Stimulated activated CD8-positive, alpha-beta memory T cell treated with anti-CD3 and anti-CD28 coated beads, Interleukin-15, amount 100 ng/mL, for 24 hours (primary cell): ENCODE measurements around the gene KRT24.

ENCODE experiments used
- DNase-seq: peaks from one replicate; pipeline ENCODE4 v3.0.0-alpha.2; 2020; ENCODE audit warnings: low read depth

The KRT24 gene

GRCh38 chr17:40694584-40694983 lies 9.0 kb downstream of the KRT24 start:
- no peak for DNase-seq

GRCh38 chr17:40687106-40687505 lies 16.4 kb downstream of the KRT24 start:
- no peak for DNase-seq

DNA sequence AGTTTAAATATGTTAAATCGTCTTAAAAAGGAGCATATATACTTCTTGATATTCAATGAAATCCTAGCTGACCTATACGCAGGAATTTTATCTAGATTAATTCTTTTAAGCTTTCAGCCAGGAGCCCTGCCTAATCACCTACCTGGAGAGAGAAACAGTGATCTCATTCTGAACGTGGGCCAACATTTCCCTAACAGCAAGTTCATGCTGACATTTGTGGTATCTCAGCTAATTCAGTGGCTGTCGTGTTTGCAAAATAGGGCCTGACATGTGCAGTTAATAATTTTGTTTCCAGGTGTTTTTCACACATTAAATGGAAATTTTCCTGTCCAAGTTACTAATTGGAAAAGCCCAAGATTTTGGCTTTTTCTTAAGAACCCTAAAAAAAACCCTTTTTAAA lies 17.4 kb downstream of the KRT24 start:
- DNase-seq, result no peak

DNA sequence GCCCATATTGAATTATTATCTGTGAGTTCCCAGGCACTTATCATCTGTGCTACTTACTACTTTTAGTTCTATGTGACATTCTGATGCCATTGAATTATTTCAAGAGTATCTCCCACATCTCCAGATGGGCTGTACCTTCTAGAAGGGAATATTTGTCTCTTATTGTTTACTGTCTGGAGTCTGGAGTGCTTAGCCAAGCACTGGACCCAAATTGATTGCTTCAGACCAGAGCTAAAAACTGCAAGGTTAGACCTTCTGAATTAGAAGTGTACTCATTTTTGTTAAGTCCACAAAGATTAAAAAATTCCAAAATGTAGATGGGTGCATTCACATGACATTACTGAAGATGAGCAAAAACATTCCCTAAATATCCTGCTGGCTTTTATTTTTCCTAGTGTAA lies 22.6 kb downstream of the KRT24 start:
- DNase-seq, result no peak

- no peak for DNase-seq
Measured at GRCh38 chr17:40679523-40679907, 24.0 kb downstream of the KRT24 start.

DNA sequence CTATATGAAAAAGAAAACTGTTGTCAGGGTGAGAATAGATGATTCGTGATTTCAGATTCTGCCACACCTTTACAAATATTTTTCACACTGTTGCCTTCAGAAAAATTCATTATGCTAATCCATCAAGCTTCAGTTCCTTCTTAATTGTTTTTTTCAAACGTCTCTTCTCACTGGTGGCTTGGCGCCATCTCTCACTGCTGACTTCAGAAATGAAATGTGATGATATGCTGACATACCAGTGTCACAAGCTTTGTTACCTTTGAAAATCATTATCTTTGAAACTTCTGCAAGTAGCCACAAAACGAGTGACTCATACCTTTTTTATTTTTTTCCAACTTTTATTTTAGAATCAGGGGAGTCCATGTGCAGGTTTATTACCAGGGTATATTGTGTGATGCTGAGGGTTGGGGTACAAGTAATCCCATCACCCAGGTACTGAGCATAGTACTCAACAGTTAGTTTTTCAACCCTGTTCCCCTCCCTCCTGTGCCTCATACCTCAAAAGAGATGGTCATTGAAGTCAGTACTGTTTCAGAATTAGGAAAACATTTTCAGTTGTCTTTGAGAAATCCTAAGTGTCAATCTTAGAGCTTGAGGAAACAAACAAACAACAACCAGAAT lies 24.5 kb downstream of the KRT24 start:
- no peak for DNase-seq

GRCh38 chr17:40675905-40676304 lies 27.6 kb downstream of the KRT24 start:
- no peak for DNase-seq

DNA sequence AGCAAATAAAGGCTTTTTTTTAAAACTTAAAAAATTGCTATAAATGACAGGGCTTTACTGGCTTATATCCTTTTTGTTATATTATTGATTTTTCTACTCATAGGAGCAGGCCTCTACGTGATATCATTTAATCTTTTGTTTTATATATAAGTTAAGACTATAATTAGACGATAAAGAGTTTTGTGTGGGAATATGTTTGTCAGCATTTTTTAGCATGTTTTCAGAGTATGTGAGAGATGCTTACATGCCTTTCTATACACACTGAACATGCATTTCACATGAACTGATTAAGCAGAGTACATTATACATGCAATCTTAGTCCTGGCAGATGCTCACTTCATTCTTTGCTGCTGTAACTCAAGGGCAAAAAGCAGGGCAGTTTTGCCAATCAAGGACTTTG lies 30.9 kb downstream of the KRT24 start:
- no peak for DNase-seq

DNA sequence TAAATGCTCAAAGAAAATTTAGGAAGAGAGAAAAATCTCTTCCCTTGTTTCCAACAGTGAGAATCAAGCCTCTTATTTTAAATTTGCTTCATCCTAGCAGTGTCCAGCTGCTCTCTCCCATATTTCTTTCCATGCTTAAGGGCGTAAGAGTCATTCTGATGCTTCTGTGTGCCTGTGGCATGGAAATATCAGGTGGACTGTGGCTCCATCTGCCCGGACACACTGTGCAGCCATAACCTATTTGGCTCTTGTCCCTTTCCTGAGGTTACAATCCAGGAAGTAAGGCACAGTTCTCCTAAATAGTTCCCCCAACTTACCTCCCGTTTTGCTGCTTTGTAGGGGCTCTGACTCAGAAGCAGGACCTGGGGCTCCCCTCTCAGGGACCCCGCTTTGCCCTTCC lies 32.3 kb downstream of the KRT24 start:
- no peak for DNase-seq

DNA sequence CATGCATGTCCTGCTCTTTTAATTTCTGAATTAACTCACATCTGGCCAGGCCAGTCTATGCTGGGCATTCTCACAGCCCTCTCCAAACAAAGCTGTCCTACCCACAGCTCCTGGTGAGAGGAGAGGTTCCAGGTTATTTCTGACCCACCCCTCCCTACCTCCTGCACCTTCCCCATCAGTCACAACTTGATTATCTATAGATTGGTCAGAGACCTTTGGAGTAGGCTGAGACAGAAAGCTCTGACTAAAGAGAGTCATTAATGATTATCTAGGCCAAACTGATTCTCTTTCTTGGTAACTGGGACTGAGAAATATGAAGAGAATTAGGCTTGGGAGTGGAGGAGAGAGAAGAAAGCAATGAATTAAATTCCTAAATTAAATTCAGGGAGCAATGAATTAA lies 37.2 kb downstream of the KRT24 start:
- no peak for DNase-seq

DNA sequence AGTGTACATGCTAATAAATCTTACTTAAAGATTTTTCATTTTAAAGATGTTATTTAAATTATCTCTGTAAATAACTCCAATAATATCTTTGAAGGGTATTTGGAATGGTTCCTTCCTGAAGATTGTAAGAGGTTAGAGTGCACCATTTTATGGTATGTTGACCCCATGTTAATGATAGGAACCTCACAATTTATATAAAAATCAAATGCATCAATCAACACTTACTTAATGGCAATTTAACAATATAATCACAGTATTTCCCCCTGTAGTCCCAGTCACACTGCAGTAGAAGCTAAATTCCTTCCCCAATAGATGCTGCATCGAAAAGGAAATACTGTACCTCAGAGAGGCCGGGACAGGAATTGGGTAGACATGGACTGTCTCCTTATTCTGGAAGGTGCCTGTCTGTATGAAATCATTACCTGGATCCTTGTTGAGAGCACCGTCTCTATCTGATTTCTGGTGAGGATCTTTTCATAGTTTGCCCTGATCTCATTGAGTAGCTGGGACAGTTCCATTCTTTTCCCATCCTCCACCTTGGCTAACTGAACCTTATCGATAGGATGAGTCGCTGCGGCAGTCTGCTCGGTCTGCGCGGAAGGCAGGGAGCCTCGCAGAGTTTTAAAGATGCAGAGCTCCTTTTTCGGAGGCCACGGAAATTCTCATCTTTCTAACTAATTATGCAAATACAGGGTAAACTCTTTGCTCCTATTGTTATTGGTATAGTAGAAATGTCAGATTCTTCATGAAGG lies 38.8 kb downstream of the KRT24 start, which contains the start of gene KRT222:
Gene KRT222 (minus strand): TSS at position 596 of the 752 bp plus-strand sequence. CDS start 78 bp downstream, at position 518.
- no peak for DNase-seq

- no peak for DNase-seq
Measured at GRCh38 chr17:40663252-40663651, 40.3 kb downstream of the KRT24 start.

DNA sequence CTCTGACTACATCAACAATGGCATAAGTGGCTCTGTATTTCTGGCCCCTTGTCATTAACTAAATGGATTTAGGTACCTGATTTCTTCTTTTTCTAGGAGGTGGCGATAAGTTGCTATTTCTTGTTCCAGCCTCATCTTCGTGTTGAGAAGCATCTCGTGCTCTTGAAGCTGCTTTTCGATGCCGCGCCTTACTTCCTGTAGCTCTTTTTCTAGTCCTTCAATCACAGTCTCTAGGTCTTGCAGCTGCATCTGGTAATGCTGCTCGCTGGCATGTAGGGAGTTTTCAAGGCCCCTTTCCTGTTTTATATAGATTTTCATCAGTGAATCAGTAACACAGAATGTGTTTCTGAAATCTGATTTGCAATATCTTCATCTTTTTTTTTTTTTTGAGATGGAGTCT lies 43.6 kb downstream of the KRT24 start:
- no peak for DNase-seq

- DNase-seq, result no peak
Measured at GRCh38 chr17:40658396-40658795, 45.2 kb downstream of the KRT24 start.

DNA sequence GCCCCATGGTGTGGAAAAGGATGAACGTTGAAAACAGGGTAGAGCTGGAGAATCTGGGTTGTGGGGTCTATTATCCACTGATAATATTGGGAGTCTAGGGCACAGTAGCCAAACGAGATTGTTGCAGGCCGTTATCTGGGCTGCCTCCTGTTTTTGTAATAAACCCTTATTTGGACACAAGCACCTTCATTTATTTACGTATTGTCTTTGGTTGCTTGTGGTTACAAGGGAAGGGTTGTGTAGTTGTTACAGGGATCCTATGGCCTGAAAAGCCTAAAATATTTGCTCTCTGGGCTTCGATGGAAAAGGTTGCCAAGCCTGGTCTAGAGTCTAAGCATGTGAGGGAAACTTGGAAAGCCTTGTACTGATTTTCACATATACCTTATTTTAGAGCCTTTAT lies 51.6 kb downstream of the KRT24 start:
- no peak for DNase-seq

DNA sequence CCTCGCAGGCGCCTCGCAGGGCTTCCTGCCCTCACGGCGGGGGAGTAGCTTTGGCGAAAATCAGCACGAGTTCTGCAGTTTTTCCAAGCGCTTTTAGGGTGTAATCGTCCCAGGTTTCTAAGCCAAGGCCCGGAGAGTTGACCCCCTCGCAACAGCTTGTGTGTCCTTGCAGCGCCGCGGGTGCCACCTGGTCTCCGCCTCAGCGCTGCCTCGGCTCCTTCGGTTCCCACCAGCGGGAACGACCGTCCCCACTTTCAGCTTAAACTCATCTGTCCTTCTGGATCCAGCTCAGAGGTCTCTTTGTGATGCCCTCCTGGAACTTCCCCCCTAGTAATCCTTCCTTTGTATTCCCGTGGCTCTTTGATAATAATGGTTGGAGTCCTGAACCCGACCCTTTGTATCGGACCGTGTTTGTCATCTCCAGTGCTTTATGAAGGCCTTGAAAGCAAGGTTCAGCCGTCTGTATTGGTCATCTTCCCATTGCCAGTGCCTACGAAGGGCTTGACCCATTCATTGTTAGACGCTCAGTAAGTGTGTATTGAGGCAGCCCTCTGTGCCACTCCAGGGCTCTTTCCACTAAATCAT lies 55.1 kb downstream of the KRT24 start:
- no peak for DNase-seq
